Astrocyte of the spinal cord (primary cell): ENCODE results near the gene GPR68.

Experiments
- DNase-seq: peaks from one replicate; pipeline ENCODE4 v3.0.0; 2011; ENCODE audit warnings: low read depth, low spot score
- H3K4me3 ChIP-seq: 2 replicates; pipeline ENCODE4 v1.5.1; 2011; ENCODE audit warnings: low read depth, mild to moderate bottlenecking, low read length, moderate library complexity
- CTCF ChIP-seq: IDR thresholded peaks from 2 replicates; pipeline ENCODE4 v1.5.1; 2012; ENCODE audit warnings: low read depth, mild to moderate bottlenecking, low read length, inconsistent platforms
- in situ Hi-C: cut with HindIII; loops from 2 replicates; pipeline ENCODE4 v1.10.0; 2017; ENCODE audit warnings: low sequenced_read_pairs

Gene GPR68

GRCh38 chr14:91274796-91275195 lies 30.3 kb upstream of the GPR68 start:
- TF ChIP-seq CTCF: no peak
- DNase-seq: no peak
- in situ Hi-C loops: no loop called here
- H3K4me3 ChIP-seq: no peak overlapping the region

GRCh38 chr14:91273885-91274273 lies 29.4 kb upstream of the GPR68 start:
- in situ Hi-C loops: no loop called here
- no peak for TF ChIP-seq CTCF
- H3K4me3 ChIP-seq: no peak overlapping the region
- no peak for DNase-seq

- in situ Hi-C loops: no loop called here
- H3K4me3 ChIP-seq: no peak overlapping the region
- no peak for DNase-seq
- no peak for TF ChIP-seq CTCF
These were observed 28.9 kb upstream of the GPR68 start for GRCh38 chr14:91273273-91273884.

- no peak overlapping the region for H3K4me3 ChIP-seq
- no peak for DNase-seq
- in situ Hi-C loops: no loop called here
- no peak for TF ChIP-seq CTCF
These were observed 28.1 kb upstream of the GPR68 start for GRCh38 chr14:91272341-91273272.

- in situ Hi-C loops: no loop called here
- no peak for TF ChIP-seq CTCF
- no peak overlapping the region for H3K4me3 ChIP-seq
- DNase-seq: no peak
These were observed 27.1 kb upstream of the GPR68 start for GRCh38 chr14:91271639-91272038.

- in situ Hi-C loops: no loop called here
These were observed 26.1 kb upstream of the GPR68 start for GRCh38 chr14:91270619-91271018.

More at GRCh38 chr14:91270619-91271018, 26.1 kb upstream of the GPR68 start:
- no peak for DNase-seq
- no peak for TF ChIP-seq CTCF
- H3K4me3 ChIP-seq: no peak overlapping the region
